Bronchial epithelial cell (primary cell): ENCODE measurements around the gene RAB40C. TPM values are rescaled to one million over a fixed set of nuclear protein-coding genes. Genes with fewer than 3 reads are reported as not detected.

Source experiments
- DNase-seq: peaks from one replicate; pipeline ENCODE4 v3.0.0-alpha.2; 2010; ENCODE audit warnings: low read depth
- FAIRE-seq: peaks from 2 replicates; lab custom pipeline; 2011; peaks lifted over from hg19 to GRCh38; lab: Jason Lieb, UNC
- H3K27me3 ChIP-seq: 2 replicates; pipeline ENCODE4 v1.5.1; 2011; ENCODE audit warnings: low read length; ENCODE audit not compliant: control insufficient read depth, insufficient read depth
- H3K36me3 ChIP-seq: 2 replicates; pipeline ENCODE4 v1.5.1; 2011; ENCODE audit warnings: low read length; ENCODE audit not compliant: control insufficient read depth, insufficient read depth
- H3K4me3 ChIP-seq: 2 replicates; pipeline ENCODE4 v1.5.1; 2011; ENCODE audit warnings: mild to moderate bottlenecking, low read depth, low read length, control low read depth
- total RNA-seq: library from RNA; depleted of rRNA; stranded (reverse); fragments of >200 nt; gene quantifications from 2 replicates; pipeline ENCODE4 v1.2.1, GENCODE V29; 2014
- TF ChIP-seq, protein P1 (sequence below): IDR thresholded peaks from 2 replicates; pipeline ENCODE4 v1.5.1; 2011; ENCODE audit warnings: mild to moderate bottlenecking, moderate library complexity, low read length, control low read depth, inconsistent platforms; ENCODE audit not compliant: insufficient read depth, severe bottlenecking

Gene RAB40C
- total RNA-seq, 1 donor from 2014 or later = 10.8 TPM

DNA sequence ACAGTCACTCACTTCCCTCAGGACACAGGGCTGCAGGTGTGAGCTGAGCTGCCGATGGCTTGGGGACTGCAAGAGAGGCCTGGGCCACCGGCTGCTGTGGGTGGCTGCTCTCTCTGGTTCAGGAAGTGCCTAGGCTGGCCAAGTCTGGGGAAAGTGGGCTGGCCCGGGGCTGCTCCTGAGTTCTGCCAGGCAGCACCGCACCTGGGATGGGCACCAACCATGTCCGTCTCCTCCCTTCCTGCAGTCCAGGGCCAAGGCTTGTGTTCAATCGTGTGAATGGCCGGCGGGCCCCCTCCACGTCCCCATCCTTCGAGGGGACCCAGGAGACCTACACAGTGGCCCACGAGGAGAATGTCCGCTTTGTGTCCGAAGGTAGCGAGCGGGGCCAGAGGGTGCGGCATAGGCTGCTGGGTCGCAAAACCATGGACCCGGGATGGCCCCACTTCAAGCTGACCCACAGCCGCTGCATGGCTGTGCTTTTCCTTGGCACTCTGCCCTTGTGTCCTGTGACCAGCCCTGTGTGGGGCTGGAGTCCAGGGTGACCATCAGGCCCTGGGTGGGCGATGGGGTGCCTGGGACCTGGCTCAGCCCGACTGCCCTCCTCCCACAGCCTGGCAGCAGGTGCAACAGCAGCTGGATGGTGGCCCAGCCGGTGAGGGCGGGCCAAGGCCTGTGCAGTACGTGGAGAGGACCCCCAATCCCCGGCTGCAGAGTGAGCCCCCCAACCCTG, 57.5 kb downstream of the RAB40C start:
- FAIRE-seq (no peak), DNase-seq (no peak)
- no peaks in the 10 kb centered on the region for H3K27me3 ChIP-seq
- TF ChIP-seq, protein P1, sequence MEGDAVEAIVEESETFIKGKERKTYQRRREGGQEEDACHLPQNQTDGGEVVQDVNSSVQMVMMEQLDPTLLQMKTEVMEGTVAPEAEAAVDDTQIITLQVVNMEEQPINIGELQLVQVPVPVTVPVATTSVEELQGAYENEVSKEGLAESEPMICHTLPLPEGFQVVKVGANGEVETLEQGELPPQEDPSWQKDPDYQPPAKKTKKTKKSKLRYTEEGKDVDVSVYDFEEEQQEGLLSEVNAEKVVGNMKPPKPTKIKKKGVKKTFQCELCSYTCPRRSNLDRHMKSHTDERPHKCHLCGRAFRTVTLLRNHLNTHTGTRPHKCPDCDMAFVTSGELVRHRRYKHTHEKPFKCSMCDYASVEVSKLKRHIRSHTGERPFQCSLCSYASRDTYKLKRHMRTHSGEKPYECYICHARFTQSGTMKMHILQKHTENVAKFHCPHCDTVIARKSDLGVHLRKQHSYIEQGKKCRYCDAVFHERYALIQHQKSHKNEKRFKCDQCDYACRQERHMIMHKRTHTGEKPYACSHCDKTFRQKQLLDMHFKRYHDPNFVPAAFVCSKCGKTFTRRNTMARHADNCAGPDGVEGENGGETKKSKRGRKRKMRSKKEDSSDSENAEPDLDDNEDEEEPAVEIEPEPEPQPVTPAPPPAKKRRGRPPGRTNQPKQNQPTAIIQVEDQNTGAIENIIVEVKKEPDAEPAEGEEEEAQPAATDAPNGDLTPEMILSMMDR = no peak
- peaks cover 2% of the 10 kb centered on the region for H3K36me3 ChIP-seq
- no peak overlapping the region for H3K4me3 ChIP-seq

DNA sequence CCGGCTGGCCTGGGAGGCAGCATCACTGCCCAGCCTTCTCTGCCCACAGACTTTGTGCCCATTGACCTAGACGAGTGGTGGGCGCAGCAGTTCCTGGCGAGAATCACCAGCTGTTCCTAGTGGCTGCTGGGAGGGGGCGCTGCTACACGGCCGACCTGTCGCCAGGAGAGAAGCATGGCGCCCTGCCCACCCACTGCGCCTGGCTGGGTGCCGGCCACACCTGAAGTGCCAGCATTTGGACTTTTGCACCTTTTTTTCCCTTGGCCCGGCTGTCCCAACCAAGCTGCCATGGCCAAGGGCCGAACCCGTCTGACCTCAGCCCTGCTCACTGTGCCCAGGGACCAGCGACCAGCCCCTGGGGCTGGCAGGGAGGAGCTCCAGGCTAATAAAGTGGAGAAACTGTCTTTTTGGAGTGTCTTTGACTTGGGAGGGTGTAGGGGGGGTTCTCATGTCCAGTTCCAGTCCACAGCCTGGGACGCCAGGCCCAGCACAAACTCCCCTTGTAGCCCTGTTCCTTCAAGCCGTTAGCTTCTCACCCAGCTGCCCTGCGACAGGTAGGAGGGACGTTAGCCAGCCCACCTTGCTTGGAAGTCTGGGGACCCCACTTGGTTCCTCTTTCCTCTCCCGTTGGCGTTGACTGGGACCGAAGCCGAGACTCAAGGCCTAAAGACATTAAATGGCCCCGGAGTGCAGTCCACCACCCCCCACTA, 58.4 kb downstream of the RAB40C start:
- peak; percentile 23 for FAIRE-seq
- no peaks in the 10 kb centered on the region for H3K27me3 ChIP-seq
- H3K36me3 ChIP-seq = peaks cover 2% of the 10 kb centered on the region
- DNase-seq = peak; percentile 20
- H3K4me3 ChIP-seq = peak overlapping the region; percentile 56
- TF ChIP-seq, protein P1 = peak; percentile 74

DNA sequence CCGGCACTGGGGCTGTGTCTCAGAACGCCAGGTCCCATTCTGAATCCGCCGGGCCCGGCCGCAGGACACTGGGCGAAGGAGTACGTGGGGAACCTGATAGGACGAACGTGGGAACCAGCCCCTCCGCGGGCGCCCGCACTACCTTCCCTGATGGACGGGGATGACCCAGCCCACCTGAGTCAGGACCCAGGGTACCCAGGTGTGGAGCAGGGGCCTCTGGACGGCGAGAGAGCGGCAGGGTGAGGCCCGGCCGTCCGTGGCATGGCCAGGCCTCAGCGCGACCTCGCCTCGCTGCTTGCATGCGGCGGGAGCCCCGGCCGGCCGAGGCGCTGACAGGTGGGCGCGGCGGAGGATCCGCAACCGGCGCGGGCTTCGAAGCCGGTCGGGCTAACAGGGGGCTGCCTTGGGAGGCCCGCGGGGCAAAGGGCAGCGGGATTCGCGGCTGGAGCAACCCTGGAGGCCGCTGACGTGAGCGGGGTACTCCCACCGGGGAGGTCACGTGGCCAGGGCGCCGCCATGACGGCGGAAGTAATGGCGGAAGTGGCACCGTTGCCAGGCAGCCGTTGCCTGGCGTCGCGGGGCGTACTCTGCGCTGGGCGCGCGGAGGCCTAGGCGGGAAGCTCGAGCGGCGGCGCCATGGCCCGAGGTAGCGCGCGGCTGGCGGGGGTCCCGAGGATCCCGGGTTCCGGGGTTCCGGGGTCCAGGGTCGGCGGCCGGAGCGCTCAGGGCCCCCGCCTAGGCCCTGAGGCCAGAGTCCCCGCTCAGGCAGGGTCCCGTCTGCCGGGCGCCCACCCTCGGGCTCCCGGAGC, 59.1 kb downstream of the RAB40C start, which contains the start of gene WDR90:
WDR90 (plus strand) TSS at position 585 of the 809 bp plus-strand sequence; CDS start at position 637, 52 bp downstream.
- H3K36me3 ChIP-seq = peaks cover 5% of the 10 kb centered on the region
- no peaks in the 10 kb centered on the region for H3K27me3 ChIP-seq
- FAIRE-seq (no peak), DNase-seq (peak; percentile 79)
- TF ChIP-seq, protein P1 = no peak
- H3K4me3 ChIP-seq = peak within 1 kb of the TSS; percentile 56

DNA sequence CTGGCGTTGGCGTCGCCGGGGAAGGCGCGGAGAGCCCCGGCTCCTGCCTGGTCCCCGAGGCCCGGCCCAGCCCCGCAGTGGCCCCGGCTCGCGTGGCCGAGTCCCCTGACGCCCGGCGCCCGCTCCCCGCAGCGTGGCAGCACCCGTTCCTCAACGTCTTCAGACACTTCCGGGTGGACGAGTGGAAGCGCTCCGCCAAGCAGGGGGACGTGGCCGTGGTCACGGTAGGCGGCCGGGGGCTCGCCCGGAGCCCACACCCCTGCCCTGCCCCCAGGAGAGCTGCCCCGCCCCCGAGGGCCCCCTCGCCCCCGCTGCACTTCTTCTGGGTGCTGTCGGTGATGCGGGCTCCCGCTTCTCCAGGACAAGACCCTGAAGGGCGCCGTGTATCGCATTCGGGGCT, 59.8 kb downstream of the RAB40C start:
- no peak for FAIRE-seq

DNA sequence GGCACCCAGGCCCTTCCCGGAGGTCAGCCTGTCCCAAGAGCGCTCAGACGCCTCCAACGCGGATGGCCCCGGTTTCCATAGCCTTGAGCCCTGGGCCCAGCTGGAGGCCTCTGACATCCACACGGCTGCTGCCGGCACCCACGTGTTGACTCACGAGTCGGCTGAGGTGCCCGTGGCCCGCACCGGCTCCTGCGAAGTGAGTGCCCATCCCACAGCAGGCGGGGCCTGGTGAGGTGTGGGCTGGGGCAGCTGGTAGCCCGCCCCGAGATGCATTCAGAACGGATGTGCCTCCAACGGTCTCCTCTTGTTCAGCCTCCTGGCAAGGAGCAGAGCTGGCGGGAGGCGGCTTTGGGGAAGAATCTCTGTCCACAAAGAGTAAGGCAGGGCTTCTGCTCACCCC, 62.0 kb downstream of the RAB40C start:
- no peak overlapping the region for H3K4me3 ChIP-seq
- DNase-seq (no peak), FAIRE-seq (no peak)
- TF ChIP-seq, protein P1 = no peak
- peaks cover 9% of the 10 kb centered on the region for H3K36me3 ChIP-seq
- H3K27me3 ChIP-seq = no peaks in the 10 kb centered on the region

More for the DNA sequence above, 59.8 kb downstream of the RAB40C start:
- peak overlapping the region; percentile 56 for H3K4me3 ChIP-seq
- TF ChIP-seq, protein P1 = no peak
- no peak for DNase-seq
- no peaks in the 10 kb centered on the region for H3K27me3 ChIP-seq
- peaks cover 5% of the 10 kb centered on the region for H3K36me3 ChIP-seq
